Measurements from ENCODE around the gene SLC5A1. TPM values are rescaled to one million over a fixed set of nuclear protein-coding genes. Genes with fewer than 3 reads are reported as not detected.
A peak's percentile ranks its signal among the peaks of the same experiment; 100 is the strongest.

The SLC5A1 gene
- total and polyA plus RNA-seq, 2 of the 8 experiments (the other 6 are each of a cell fraction or from before 2014, with no cell fraction given) = 0.06 TPM; not detected in 1

DNA sequence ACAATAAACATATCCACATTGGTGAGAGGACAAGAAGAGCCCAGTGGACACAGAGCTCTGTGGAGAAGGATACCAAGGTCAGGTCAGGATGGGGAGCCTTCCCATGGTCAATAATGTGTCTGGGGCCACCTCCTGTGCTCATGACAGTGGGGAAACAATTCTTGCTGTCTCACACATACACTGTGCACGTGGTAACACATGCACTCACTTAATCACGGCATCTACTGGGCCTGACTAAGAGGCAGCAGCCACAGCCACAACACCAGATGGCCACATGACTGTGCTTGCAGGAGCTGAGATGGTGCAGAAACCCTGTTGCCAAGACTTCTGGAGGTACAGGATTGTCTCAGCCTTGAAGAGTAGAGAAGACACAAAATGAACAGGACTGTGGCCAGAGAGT lies 87.4 kb downstream of the SLC5A1 start:
- H3K4me3 ChIP-seq (ENCODE audit: extremely low read depth in 1 of 4, insufficient read depth in 2 of 4, low read depth in 3 of 4, low read length in 4 of 4) = no peak overlapping the region
- H4K8ac ChIP-seq (ENCODE audit: extremely low read depth, insufficient read depth, low read length) = no peak overlapping the region
- DNase-seq (ENCODE audit: low read depth in 1 of 2, low spot score in 2 of 2) (no peak), FAIRE-seq (no peak)
- H3K23me2 ChIP-seq (ENCODE audit: low read depth, low read length) = no peaks in the 10 kb centered on the region
- no peak overlapping the region for H2BK5ac ChIP-seq (ENCODE audit: low read depth, low read length)
- no peaks in the 10 kb centered on the region for H3K36me3 ChIP-seq (ENCODE audit: control insufficient read depth in 2 of 4, insufficient read depth in 4 of 4, low read length in 3 of 4)
- no peaks in the 10 kb centered on the region for H3K79me2 ChIP-seq (ENCODE audit: control insufficient read depth in 1 of 2, insufficient read depth in 2 of 2, low read length in 2 of 2)
- POLR2A ChIA-PET (ENCODE audit: partially characterized antibody) = no interaction called here
- H3K4me1 ChIP-seq (replicated peaks in 1 of 4; ENCODE audit: control insufficient read depth in 3 of 4, insufficient read depth in 4 of 4, low read length in 3 of 4) = no peaks in the 10 kb centered on the region
- H3K23ac ChIP-seq (ENCODE audit: insufficient read length) = no peak overlapping the region
- H2BK12ac ChIP-seq (ENCODE audit: low read depth, low read length) = no peak overlapping the region
- H3K56ac ChIP-seq (replicated peaks; ENCODE audit: insufficient read length, low read depth, low read length) = no peak overlapping the region
- H2BK15ac ChIP-seq (ENCODE audit: low read length) = no peak overlapping the region
- CTCF ChIA-PET (ENCODE audit: partially characterized antibody) = interaction anchor here (0.7 to 2.8 kb wide), 9 partner anchors 12 to 249 kb away, joined by 3 to 20 read pairs (median 4); no protein-coding TSS in a partner anchor
- H4K91ac ChIP-seq (replicated peaks; ENCODE audit: insufficient read length, low read length) = peak overlapping the region; percentile 54
- no peak overlapping the region for H2BK120ac ChIP-seq (replicated peaks; ENCODE audit: low read depth, low read length)
- H3K79me1 ChIP-seq (ENCODE audit: low read depth, low read length) = no peaks in the 10 kb centered on the region
- H4K20me1 ChIP-seq (replicated peaks in 1 of 2; ENCODE audit: control insufficient read depth in 1 of 2, insufficient read depth in 2 of 2, low read length in 2 of 2) = no peaks in the 10 kb centered on the region
- no peak overlapping the region for H3K4ac ChIP-seq (replicated peaks; ENCODE audit: insufficient read length, low read depth, low read length)
- no peak overlapping the region for H3K18ac ChIP-seq (ENCODE audit: extremely low read depth, low read length)
- 94% methylated on average over 2 of the region's 2 CpGs; no CpG with 5 or more reads in 1 of the 2 experiments for WGBS, 2 experiments (ENCODE audit: extremely low coverage in 1 of 2, insufficient coverage in 1 of 2, insufficient read length in 1 of 2, insufficient replicate concordance in 2 of 2, low coverage in 1 of 2, low lambda C conversion rate in 2 of 2, missing lambda C conversion rate in 1 of 2)
- no peak overlapping the region for H4K5ac ChIP-seq (ENCODE audit: insufficient read length, low read depth, low read length)
- H2AFZ ChIP-seq (ENCODE audit: low read length) = no peak overlapping the region
- no peak overlapping the region for H3K4me2 ChIP-seq (ENCODE audit: insufficient read depth in 1 of 2, low read depth in 2 of 2, low read length in 2 of 2)
- no peak overlapping the region for H2AK5ac ChIP-seq (ENCODE audit: low read depth, low read length)
- no peak overlapping the region for H2BK20ac ChIP-seq (ENCODE audit: low read length)
- no peak overlapping the region for H3K27ac ChIP-seq (ENCODE audit: low read depth, low read length)
- H3K14ac ChIP-seq (ENCODE audit: insufficient read length) = no peak overlapping the region
- no peak overlapping the region for H3K9ac ChIP-seq (replicated peaks in 1 of 4; ENCODE audit: extremely low read depth in 1 of 4, low read depth in 3 of 4, low read length in 3 of 4)
- no peaks in the 10 kb centered on the region for H3K9me3 ChIP-seq (ENCODE audit: insufficient read depth in 2 of 2, low read depth in 1 of 2, low read length in 1 of 2)
- no peaks in the 10 kb centered on the region for H3K27me3 ChIP-seq (replicated peaks in 1 of 4; ENCODE audit: control insufficient read depth in 3 of 4, extremely low read depth in 1 of 4, insufficient read depth in 3 of 4, low read length in 3 of 4)
- TF ChIP-seq TEAD4 (IDR thresholded peaks at IDR 0.05; ENCODE audit: low read depth, low read length) (no peak), SP1 (IDR thresholded peaks at IDR 0.05; ENCODE audit: low read depth, low read length) (no peak), EZH2 (IDR thresholded peaks at IDR 0.05; ENCODE audit: low read depth, low read length, severe bottlenecking) (no peak), RNF2 (IDR thresholded peaks at IDR 0.05; ENCODE audit: borderline replicate concordance, low read depth, low read length, missing control alignments, poor library complexity, severe bottlenecking) (no peak), GABPA (IDR thresholded peaks at IDR 0.05; ENCODE audit: borderline replicate concordance, insufficient read depth, low read length) (no peak), CBX8 (IDR thresholded peaks at IDR 0.05; ENCODE audit: borderline replicate concordance, low read depth, low read length) (no peak), BRCA1 (IDR thresholded peaks at IDR 0.05; ENCODE audit: low read depth, low read length) (no peak), EP300 (IDR thresholded peaks at IDR 0.05; ENCODE audit: borderline replicate concordance in 1 of 2, low read depth in 2 of 2, low read length in 2 of 2) (no peak)

Data from H1 (cell line).